ENCODE results near the gene CATSPER1.

Gene CATSPER1

GRCh38 chr11:66020618-66021357, 5.5 kb downstream of the CATSPER1 start:
- H3K4me3 ChIP-seq (ENCODE audit: control insufficient read depth, low read depth, low read length) = no peak overlapping the region
- TF ChIP-seq CTCF (conservative IDR thresholded peaks at IDR 0.05; ENCODE audit: control insufficient read depth, insufficient read depth, low read depth, low read length) = no peak
- DNase-seq (ENCODE audit: low read depth) = peak; percentile 79

GRCh38 chr11:66020212-66020611, 6.1 kb downstream of the CATSPER1 start:
- no peak for DNase-seq (ENCODE audit: low read depth)
- H3K4me3 ChIP-seq (ENCODE audit: control insufficient read depth, low read depth, low read length) = no peak overlapping the region
- no peak for TF ChIP-seq CTCF (conservative IDR thresholded peaks at IDR 0.05; ENCODE audit: control insufficient read depth, insufficient read depth, low read depth, low read length)

- no peak for DNase-seq (ENCODE audit: low read depth)
- H3K4me3 ChIP-seq (ENCODE audit: control insufficient read depth, low read depth, low read length) = no peak overlapping the region
- TF ChIP-seq CTCF (conservative IDR thresholded peaks at IDR 0.05; ENCODE audit: control insufficient read depth, insufficient read depth, low read depth, low read length) = no peak
Measured at GRCh38 chr11:66017321-66017720, 9.0 kb downstream of the CATSPER1 start.

- DNase-seq (ENCODE audit: low read depth) = no peak
- TF ChIP-seq CTCF (conservative IDR thresholded peaks at IDR 0.05; ENCODE audit: control insufficient read depth, insufficient read depth, low read depth, low read length) = no peak
- H3K4me3 ChIP-seq (ENCODE audit: control insufficient read depth, low read depth, low read length) = no peak overlapping the region
Measured at GRCh38 chr11:66016793-66017177, 9.5 kb downstream of the CATSPER1 start.

GRCh38 chr11:66015936-66016792, 10.1 kb downstream of the CATSPER1 start:
- TF ChIP-seq CTCF (conservative IDR thresholded peaks at IDR 0.05; ENCODE audit: control insufficient read depth, insufficient read depth, low read depth, low read length) = no peak
- no peak for DNase-seq (ENCODE audit: low read depth)
- no peak overlapping the region for H3K4me3 ChIP-seq (ENCODE audit: control insufficient read depth, low read depth, low read length)

GRCh38 chr11:66015454-66015881, 10.8 kb downstream of the CATSPER1 start:
- TF ChIP-seq CTCF (conservative IDR thresholded peaks at IDR 0.05; ENCODE audit: control insufficient read depth, insufficient read depth, low read depth, low read length) = no peak
- no peak for DNase-seq (ENCODE audit: low read depth)
- H3K4me3 ChIP-seq (ENCODE audit: control insufficient read depth, low read depth, low read length) = no peak overlapping the region

All from fibroblast of mammary gland (primary cell).